ENCODE results near the gene NRCAM.

Gene NRCAM

DNA sequence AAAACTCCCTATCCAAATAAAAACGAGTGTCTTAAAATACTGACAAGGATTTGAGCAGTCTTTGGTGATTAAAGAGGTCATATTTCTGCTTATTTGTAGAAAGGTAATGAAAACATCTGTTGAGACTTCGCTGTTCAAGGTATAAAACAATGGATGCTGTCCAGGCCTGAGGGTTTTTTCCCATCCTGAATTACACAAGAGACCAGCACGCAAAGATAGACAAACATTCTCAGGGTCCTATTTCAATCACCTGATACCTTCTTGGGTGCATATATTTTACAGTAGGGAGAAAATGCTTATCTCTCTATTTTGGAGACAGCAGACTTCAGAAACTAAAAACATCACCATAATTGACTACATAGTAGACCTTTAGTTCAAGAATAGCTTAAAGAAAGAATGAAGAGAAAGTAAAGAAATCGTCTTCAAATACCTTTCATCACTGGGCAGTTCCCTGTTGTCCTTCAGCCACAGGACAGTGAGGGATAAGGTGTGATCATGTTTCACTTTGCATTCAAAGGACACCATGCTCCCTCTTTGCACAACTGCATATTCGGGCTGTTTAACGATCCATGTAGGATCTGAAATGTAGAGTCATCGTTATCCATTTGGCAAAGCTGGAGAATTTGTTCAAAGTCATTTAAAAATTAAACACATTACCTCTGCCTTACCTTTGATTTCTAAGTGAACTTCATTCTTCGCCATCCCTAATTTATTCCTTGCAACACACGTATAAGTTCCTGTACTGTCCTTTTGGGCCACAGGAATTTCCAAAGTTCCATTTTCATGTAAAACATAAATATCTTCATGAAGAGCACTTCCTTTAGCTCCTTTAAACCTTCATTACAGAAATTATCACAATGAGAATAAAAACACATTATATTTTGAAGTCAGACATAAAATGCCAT lies 262.4 kb downstream of the NRCAM start:
- no peak for DNase-seq

GRCh38 chr7:108190891-108191290 lies 265.3 kb downstream of the NRCAM start:
- no peak for DNase-seq

DNA sequence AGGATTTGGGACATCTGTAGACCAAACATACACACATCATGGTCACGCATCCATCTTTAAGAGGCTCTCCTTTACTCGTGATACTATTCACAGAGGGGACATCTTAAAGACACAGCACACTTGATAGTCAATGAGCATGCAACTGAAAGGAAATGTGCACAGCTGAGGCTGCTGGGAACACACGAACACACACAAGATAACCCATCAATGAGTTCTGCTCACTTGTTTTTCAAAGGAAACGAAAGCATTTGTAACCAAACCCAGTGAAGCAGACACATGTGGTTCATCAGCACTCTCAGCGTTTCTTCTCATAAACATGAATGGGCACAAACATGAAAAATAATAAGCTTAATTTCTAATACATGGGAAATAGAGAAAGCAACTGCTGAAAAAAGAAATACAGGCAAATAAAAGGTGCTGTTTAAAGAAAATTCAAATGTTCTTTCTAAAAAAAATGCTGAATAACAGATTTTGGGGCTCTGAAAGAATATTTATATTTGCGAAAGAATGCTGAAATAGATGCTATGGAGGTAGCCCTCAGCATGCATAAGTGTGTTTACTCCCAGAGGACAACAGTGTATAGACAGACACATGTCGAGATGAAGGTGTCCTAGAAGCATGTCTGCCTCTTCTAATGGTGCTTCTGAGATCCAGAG lies 266.4 kb downstream of the NRCAM start:
- DNase-seq: no peak

DNA sequence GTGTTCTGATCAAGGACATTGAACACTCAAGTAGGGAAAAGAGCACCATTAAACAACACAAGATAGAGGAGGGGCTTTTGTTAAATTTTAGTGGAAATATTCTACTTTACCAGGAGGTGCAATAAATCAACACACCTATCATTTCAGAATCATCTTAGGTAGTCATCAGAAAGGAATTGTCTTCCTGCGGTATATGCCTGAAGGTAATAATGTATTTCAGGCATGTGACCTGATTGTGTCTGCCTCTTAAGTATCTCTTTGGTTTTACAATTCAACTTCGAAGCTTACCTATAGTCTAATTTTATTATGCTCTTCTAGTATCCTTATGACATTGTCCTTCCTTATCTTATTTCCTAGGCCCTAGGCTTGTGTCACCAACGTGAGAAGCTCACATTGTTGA lies 267.5 kb downstream of the NRCAM start:
- DNase-seq: no peak

- DNase-seq: peak; percentile 4
Measured at GRCh38 chr7:108181073-108181985, 274.9 kb downstream of the NRCAM start.

GRCh38 chr7:108178398-108178797 lies 277.8 kb downstream of the NRCAM start:
- no peak for DNase-seq

DNA sequence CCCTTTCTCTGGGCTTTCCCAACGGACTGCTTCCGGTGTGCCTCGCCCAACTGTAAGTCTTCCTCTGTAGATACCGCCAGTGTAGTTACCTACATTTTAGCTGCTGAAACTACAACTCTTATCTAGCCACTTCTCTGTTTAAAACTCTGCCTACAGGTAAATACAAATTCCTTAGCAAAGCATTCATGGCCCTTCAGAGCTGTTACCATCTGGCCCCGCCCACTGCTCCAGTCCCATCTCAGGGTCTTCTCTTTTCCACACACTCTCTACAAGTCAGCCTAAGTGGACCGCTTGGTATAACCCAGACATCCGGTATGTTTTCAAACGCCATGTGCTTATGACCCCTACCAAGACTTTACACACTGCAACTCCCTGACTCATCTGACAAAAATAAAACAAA lies 285.1 kb downstream of the NRCAM start:
- no peak for DNase-seq

GRCh38 chr7:108170251-108170650 lies 286.0 kb downstream of the NRCAM start:
- no peak for DNase-seq

GRCh38 chr7:108167460-108167859 lies 288.8 kb downstream of the NRCAM start:
- DNase-seq: no peak

GRCh38 chr7:108166687-108167086 lies 289.5 kb downstream of the NRCAM start:
- DNase-seq: no peak

DNA sequence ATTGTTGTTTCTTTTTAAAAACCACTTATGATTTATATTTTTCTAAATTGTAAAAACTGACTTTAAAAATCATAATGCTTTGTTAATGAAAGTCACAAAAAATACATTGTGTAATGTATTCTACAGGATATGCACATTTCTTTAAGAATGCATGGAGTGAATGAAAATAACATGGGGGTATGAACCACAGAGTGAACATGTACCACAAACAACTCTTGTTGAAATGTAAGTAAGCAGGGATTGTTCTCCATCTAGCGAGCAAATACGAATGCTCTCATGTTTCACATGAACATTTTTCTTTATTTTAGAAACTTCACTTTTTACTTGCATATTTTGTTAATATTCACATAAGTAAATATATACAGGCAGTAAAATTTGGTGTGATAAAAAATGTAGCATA lies 290.5 kb downstream of the NRCAM start:
- no peak for DNase-seq

- no peak for DNase-seq
Measured at GRCh38 chr7:108164946-108165345, 291.3 kb downstream of the NRCAM start.

GRCh38 chr7:108164342-108164741 lies 291.9 kb downstream of the NRCAM start:
- no peak for DNase-seq

GRCh38 chr7:108158776-108159175 lies 297.5 kb downstream of the NRCAM start:
- no peak for DNase-seq

DNA sequence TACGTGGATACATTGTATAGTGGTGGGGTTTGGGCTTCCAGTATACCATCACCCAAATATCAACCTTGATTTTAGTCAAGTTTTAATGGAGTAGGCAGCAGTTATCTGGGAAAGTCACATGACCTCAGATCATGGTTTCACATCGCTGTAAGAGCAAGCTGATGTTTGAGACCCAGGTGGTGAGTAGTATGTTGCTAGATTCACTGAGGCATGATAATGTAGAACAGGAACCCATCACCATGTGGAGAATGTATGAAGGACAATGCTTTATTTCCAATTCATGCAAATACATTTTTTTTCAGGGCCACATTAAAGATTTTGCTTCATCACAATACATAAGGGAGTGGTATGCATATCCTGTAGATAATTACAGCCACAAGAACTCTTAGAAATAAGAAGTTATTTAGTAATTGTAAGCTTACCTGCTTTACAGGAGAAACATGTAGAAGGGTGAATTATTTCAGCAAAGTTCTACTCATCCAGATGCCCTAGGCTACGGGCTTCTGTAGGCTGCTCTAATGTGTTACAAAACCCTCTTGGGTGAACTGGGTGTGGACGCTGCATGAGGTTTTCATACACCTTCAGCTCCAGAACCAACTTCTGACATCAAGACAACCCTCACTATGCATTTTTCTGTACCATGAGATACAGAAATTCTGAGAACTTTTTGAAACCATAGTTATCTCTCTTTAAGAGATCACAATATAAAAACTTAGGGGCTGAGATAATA lies 298.5 kb downstream of the NRCAM start:
- no peak for DNase-seq

DNA sequence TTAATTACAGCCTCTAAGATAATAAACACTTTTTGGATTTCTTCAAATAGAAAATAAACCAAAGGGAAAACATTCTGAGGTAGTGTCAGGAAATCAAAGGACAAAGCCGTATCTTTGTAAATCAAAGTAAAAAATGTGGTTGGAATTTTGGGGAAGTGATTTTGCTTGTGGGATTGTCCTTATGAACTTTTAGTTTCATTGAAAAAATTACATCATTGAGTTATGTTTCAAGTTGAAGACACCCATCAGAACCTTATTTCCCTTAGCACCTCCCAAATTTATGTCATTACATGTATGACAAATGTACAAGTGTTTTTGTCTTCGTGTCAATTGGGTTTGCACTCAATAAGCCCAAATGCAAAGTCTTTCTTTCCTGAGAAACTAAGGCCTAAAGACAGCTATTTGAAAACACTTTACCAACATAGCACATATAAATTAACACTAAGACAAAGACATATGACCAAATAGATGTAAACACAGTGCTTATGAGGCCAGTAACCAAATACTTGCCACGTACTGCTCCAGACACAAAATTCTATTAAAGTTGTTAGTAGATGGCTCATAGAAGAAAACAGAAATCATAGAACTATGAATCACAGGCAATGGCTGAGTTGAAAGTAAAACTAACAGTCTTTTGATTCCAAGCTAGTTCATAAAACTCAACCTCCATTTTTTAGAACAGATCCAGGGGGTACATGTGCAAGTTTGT lies 299.2 kb downstream of the NRCAM start:
- DNase-seq: no peak

- DNase-seq: no peak
Measured at GRCh38 chr7:108152198-108152597, 304.0 kb downstream of the NRCAM start.

DNA sequence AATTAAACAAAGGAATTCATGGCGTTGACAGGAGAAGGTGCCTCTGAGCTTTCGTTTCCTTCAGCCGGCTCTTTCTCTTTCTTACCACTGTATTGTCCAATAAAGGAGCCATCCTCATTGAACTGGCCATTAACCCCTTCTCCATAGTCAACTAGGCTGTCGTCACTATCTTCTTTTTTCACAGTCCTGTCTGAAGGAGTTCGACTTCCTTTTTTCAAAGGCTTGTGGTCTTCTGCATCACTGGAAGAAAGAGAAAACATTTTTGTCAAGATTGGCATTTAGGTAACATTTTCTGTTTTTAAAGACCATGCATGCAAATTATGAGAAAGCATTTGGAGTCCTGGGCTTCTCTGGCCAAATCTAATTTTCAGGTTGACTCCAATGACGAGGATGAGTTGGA lies 306.3 kb downstream of the NRCAM start:
- DNase-seq: no peak

GRCh38 chr7:108149119-108149518 lies 307.1 kb downstream of the NRCAM start:
- DNase-seq: no peak

GRCh38 chr7:108147031-108147563 lies 309.1 kb downstream of the NRCAM start:
- DNase-seq: no peak

DNA sequence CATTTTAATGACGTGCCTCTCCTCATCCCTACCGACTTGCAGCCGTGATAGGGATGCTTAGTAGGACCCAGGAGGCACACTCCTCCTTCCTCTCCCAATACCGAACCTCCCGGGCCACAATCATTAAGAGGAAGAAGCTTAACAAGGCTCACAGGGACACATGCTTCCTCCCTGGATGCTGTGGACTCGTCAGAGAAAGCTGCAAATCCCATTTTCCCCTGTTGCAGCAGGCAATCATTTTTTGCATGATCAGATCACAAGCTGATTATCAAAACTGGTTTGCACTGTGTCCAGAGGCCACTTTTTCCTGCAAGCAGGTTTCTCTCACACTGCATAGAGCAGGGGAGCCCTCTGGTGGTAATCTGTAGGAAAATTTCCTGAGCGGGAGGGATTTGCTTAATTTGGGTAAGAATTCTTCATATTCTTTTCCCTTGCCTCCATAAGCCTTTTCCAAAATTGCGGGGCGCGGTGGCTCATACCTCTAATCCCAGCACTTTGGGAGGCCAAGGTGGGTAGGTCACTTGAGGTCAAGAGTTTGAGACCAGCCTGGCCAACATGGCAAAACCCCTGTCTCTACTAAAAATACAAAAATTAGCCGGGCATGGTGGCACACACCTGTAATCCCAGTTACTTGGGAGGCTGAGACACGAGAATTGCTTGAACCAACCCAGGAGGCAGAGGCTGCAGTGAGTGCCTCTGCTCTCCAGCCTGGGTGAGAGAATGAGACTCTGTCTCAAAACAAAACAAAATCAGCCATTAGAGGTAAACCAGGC lies 310.0 kb downstream of the NRCAM start:
- DNase-seq: peak; percentile 13
